Pancreas (tissue), 10 donors: ENCODE measurements around the gene MLXIPL. TPM values are rescaled to one million over a fixed set of nuclear protein-coding genes. Genes with fewer than 3 reads are reported as not detected.

ENCODE experiments used
- ATAC-seq, 4 donors: fragments of 200-7000 bp; cut with Tn5 transposase; one replicate each; pipeline versions ENCODE4 v1.8.0 to v1.9.1; 2020; ENCODE audit warnings: mild to moderate bottlenecking in 4 of 4, moderate library complexity in 4 of 4
- DNase-seq, 6 donors: peaks; one replicate each; pipeline ENCODE4 v3.0.0-alpha.2; 2020
- FAIRE-seq: peaks from 2 replicates; lab custom pipeline; 2012; peaks lifted over from hg19 to GRCh38; lab: Jason Lieb, UNC
- H3K27ac ChIP-seq, 4 donors: fragments of 200-600 bp; sonication (generic); 1 replicate in 3 of 4; 2 replicates in 1 of 4; pipeline versions ENCODE4 v1.5.0 to v1.8.0; 2020
- H3K27me3 ChIP-seq, 4 donors: fragments of 200-600 bp; one replicate each; pipeline ENCODE4 v1.8.0; 2021
- H3K36me3 ChIP-seq, 3 donors: fragments of 200-600 bp; sonication (generic) in 1 of 3; one replicate each; pipeline versions ENCODE4 v1.5.0 to v1.8.0; 2020 to 2021
- H3K4me1 ChIP-seq, 3 donors: fragments of 200-600 bp; one replicate each; pipeline ENCODE4 v1.8.0; 2021
- H3K4me3 ChIP-seq, 4 donors: fragments of 200-600 bp; sonication (generic) in 2 of 4; one replicate each; pipeline versions ENCODE4 v1.5.0 to v1.8.0; 2020 to 2021
- H3K9me3 ChIP-seq, 4 donors: fragments of 200-600 bp; one replicate each; pipeline ENCODE4 v1.8.0; 2021
- CTCF ChIP-seq, 4 donors: fragments of 200-600 bp; sonication (generic) in 3 of 4; IDR thresholded peaks; one replicate each; pipeline versions ENCODE4 v1.5.0 to v1.8.0; 2021; ENCODE audit warnings: antibody characterized with exemption in 4 of 4
- whole genome bisulfite sequencing, 2 donors: extraction: QIAGEN DNeasy Blood & Tissue Kit; methylation state at CpG; one replicate each; pipeline ENCODE4 v1.1.7; 2013; 5-methylcytosine and 5-hydroxymethylcytosine counted together
- intact Hi-C, 3 donors: fragments of 100-400 bp; cut with DNase I; formaldehyde crosslinking; loops; one replicate each; pipeline versions ENCODE4 v1.11.1 to v1.14.2; 2022
- polyA plus RNA-seq, 2 donors: library from polyadenylated mRNA; stranded (reverse); fragments of 200-250 nt; gene quantifications; one replicate each; pipeline ENCODE4 v1.2.3, GENCODE V29; 2013
- total RNA-seq, 6 donors: library from RNA; stranded (reverse); fragmentation: NEBNext Ultra II Directional in 4 of 6; extraction: Animal tissue kit (Norgen Biotek cat#: 25700) in 4 of 6; gene quantifications; one replicate each; pipeline versions ENCODE4 v1.2.1 to v1.2.4, GENCODE V29; 2021 to 2023
- donor health status: healthy with polysubstance abuse.
- donor health status: DM: no; HTN: no; CAD: no; lungs with moderate emphysema.
- donor health status: DM: no; HTN: no; CAD: no.
- donor health status: control.
- donor health status: control.
- donor health status: Bipolar disorder and iron deficiency.
- donor health status: DM: yes; HTN: yes; CAD: no.
- donor health status: DM: no; HTN: no; CAD: no.
- donor health status: DM: no; HTN: no; CAD: no.
- donor health status: DM: yes; HTN: yes; CAD: no.

The MLXIPL gene
- total and polyA plus RNA-seq, 8 donors, result 8.8 to 176 (median 24.5) TPM

GRCh38 chr7:73578342-73579128 is 45.8 kb downstream of the MLXIPL start, which contains the start of gene TBL2:
Gene TBL2, minus strand, starts transcription at chr7:73578579. Its CDS starts 30 bp downstream, at chr7:73578549.
- TF ChIP-seq CTCF (IDR thresholded peaks at IDR 0.05), result no peak
- Histone ChIP-seq H3K27me3 (no peaks in the 10 kb centered on the region), H3K27ac (peak within 1 kb of the TSS; percentile 64 to 85 (median 83)), H3K9me3 (no peaks in the 10 kb centered on the region), H3K36me3 (peaks cover 4 to 13% (median 7%) of the 10 kb centered on the region in 3 donors), H3K4me3 (peak within 1 kb of the TSS; percentile 59 to 99 (median 92)), H3K4me1 (peaks cover 0 to 9% (median 0%) of the 10 kb centered on the region in 3 donors)
- FAIRE-seq (no peak), ATAC-seq (peak; percentile 95 to 97 (median 96)), DNase-seq (peak; percentile 98 to 100 (median 98))
- intact Hi-C loops, result no loop called here
- WGBS, 2 donors, result 0% methylated on average over 59 to 75 of the region's 75 CpGs

GRCh38 chr7:73577627-73578341 is 46.5 kb downstream of the MLXIPL start:
- ATAC-seq (peak; percentile 5 to 42 (median 22)), FAIRE-seq (no peak), DNase-seq (peak in 2 of 6 donors; percentile 36 to 53)
- Histone ChIP-seq H3K27me3 (no peaks in the 10 kb centered on the region), H3K4me3 (peak overlapping the region; percentile 59 to 99 (median 92)), H3K9me3 (no peaks in the 10 kb centered on the region), H3K36me3 (peaks cover 6 to 21% (median 14%) of the 10 kb centered on the region in 3 donors), H3K4me1 (peaks cover 0 to 9% (median 0%) of the 10 kb centered on the region in 3 donors), H3K27ac (peak overlapping the region; percentile 64 to 85 (median 83))
- intact Hi-C loops, result no loop called here
- WGBS, 2 donors, result 4 to 6% methylated on average over 32 of the region's 32 CpGs
- TF ChIP-seq CTCF (IDR thresholded peaks at IDR 0.05), result no peak

- no peak for TF ChIP-seq CTCF (IDR thresholded peaks at IDR 0.05)
- no peak overlapping the region for H3K4me3 ChIP-seq
- ATAC-seq, result no peak
- intact Hi-C loops, result no loop called here
- no peaks in the 10 kb centered on the region for H3K27me3 ChIP-seq
- FAIRE-seq, result no peak
- no peaks in the 10 kb centered on the region for H3K9me3 ChIP-seq
- H3K4me1 ChIP-seq, result peaks cover 0 to 9% (median 0%) of the 10 kb centered on the region in 3 donors
- peaks cover 12 to 55% (median 38%) of the 10 kb centered on the region in 3 donors for H3K36me3 ChIP-seq
- DNase-seq, result peak in 1 of 6 donors; percentile 52
- H3K27ac ChIP-seq, result no peak overlapping the region
- WGBS, 2 donors, result 97% methylated on average over 11 of the region's 11 CpGs
Measured at GRCh38 chr7:73573791-73574190, 50.5 kb downstream of the MLXIPL start.

GRCh38 chr7:73573276-73573675 is 51.0 kb downstream of the MLXIPL start:
- Histone ChIP-seq H3K9me3 (no peaks in the 10 kb centered on the region), H3K27ac (no peak overlapping the region), H3K4me3 (no peak overlapping the region), H3K4me1 (peaks cover 0 to 9% (median 0%) of the 10 kb centered on the region in 3 donors), H3K27me3 (no peaks in the 10 kb centered on the region), H3K36me3 (peaks cover 12 to 55% (median 38%) of the 10 kb centered on the region in 3 donors)
- FAIRE-seq, result no peak
- intact Hi-C loops, result no loop called here
- peak in 1 of 6 donors; percentile 30 for DNase-seq
- TF ChIP-seq CTCF (IDR thresholded peaks at IDR 0.05), result no peak
- WGBS, 2 donors, result 92 to 95% methylated on average over 9 of the region's 9 CpGs
- ATAC-seq, result no peak
